SK-N-SH (cell line): Measurements from ENCODE around the gene PRND. TPM values are rescaled to one million over a fixed set of nuclear protein-coding genes. Genes with fewer than 3 reads are reported as not detected.
A peak's percentile ranks its signal among the peaks of the same experiment; 100 is the strongest.

Experiments
- CTCF ChIA-PET: fragments of 300-600, 350-600 bp; formaldehyde crosslinking; extraction: SDS; loops from one replicate; lab custom pipeline; 2021; lab: Yijun Ruan, JAX
- POLR2A ChIA-PET: fragments of 350-600 bp; sonication (Branson Sonifier 250); formaldehyde crosslinking; extraction: SDS; loops from one replicate; lab custom pipeline; 2020; ENCODE audit warnings: antibody characterized with exemption, inconsistent platforms; lab: Yijun Ruan, JAX
- DNase-seq: peaks from one replicate; pipeline ENCODE4 v3.0.0; 2012
- H2AFZ ChIP-seq: fragments of 200-600 bp; sonication (generic); 2 replicates; pipeline ENCODE4 v1.8.1; 2016; ENCODE audit warnings: antibody characterized with exemption, mild to moderate bottlenecking, low read depth
- H3F3A ChIP-seq: fragments of 200-600 bp; sonication (generic); replicated peaks from 2 replicates; pipeline ENCODE3; 2016; ENCODE audit warnings: antibody characterized with exemption, mild to moderate bottlenecking; ENCODE audit not compliant: insufficient read depth
- H3K27ac ChIP-seq, 2 experiments: fragments of 200-500 bp in 1 of 2; fragments of 200-600 bp in 1 of 2; sonication (Bioruptor generic) in 1 of 2; sonication (generic), shearing (Covaris generic) in 1 of 2; 2 replicates each; pipeline versions ENCODE4 v1.5.1 to v1.6.1; 2014 to 2016; ENCODE audit warnings: low read depth in 2 of 2, inconsistent platforms in 1 of 2, low read length in 1 of 2, mild to moderate bottlenecking in 1 of 2, mixed read lengths in 1 of 2
- H3K27me3 ChIP-seq: fragments of 200-600 bp; sonication (generic), shearing (Covaris generic); 2 replicates; pipeline ENCODE4 v1.6.1; 2016; ENCODE audit warnings: mixed run types; ENCODE audit not compliant: insufficient read depth
- H3K36me3 ChIP-seq, 2 experiments: fragments of 200-500 bp in 1 of 2; fragments of 200-600 bp in 1 of 2; sonication (Bioruptor generic) in 1 of 2; sonication (generic) in 1 of 2; replicated peaks in 1 of 2; 2 replicates each; pipeline versions ENCODE3 to v1.5.1; 2014 to 2016; ENCODE audit warnings: low read length in 1 of 2, mild to moderate bottlenecking in 1 of 2; ENCODE audit not compliant: insufficient read depth in 2 of 2, control insufficient read depth in 1 of 2
- H3K4me1 ChIP-seq, 2 experiments: fragments of 200-500 bp in 1 of 2; fragments of 200-600 bp in 1 of 2; sonication (Bioruptor generic) in 1 of 2; sonication (generic), shearing (Covaris generic) in 1 of 2; 2 replicates each; pipeline versions ENCODE4 v1.5.1 to v1.6.1; 2014 to 2016; ENCODE audit warnings: low read depth in 1 of 2, low read length in 1 of 2, mixed run types in 1 of 2; ENCODE audit not compliant: insufficient read depth in 2 of 2, control insufficient read depth in 1 of 2
- H3K4me2 ChIP-seq: fragments of 200-600 bp; sonication (generic), shearing (Covaris generic); 2 replicates; pipeline ENCODE4 v1.6.1; 2017; ENCODE audit warnings: mixed run types
- H3K4me3 ChIP-seq, 2 experiments: fragments of 200-500 bp in 1 of 2; fragments of 200-600 bp in 1 of 2; sonication (Bioruptor generic) in 1 of 2; sonication (generic), shearing (Covaris generic) in 1 of 2; 2 replicates each; pipeline versions ENCODE4 v1.5.1 to v1.8.1; 2014 to 2016; ENCODE audit warnings: low read depth in 2 of 2, inconsistent platforms in 1 of 2, low read length in 1 of 2, mild to moderate bottlenecking in 1 of 2, mixed read lengths in 1 of 2, moderate library complexity in 1 of 2
- H3K79me2 ChIP-seq: fragments of 200-600 bp; sonication (generic); 2 replicates; pipeline ENCODE4 v1.8.1; 2017; ENCODE audit warnings: mild to moderate bottlenecking; ENCODE audit not compliant: insufficient read depth
- H3K9ac ChIP-seq: fragments of 200-600 bp; sonication (generic); 2 replicates; pipeline ENCODE4 v1.6.1; 2017; ENCODE audit warnings: mixed run types
- H3K9me2 ChIP-seq: fragments of 200-600 bp; sonication (generic); 2 replicates; pipeline ENCODE4 v1.6.1; 2017; ENCODE audit warnings: mixed run types
- H3K9me3 ChIP-seq: fragments of 200-600 bp; sonication (generic); 2 replicates; pipeline ENCODE4 v1.6.1; 2017; ENCODE audit warnings: mixed run types, mild to moderate bottlenecking, moderate library complexity
- H4K20me1 ChIP-seq: fragments of 200-600 bp; sonication (generic); 2 replicates; pipeline ENCODE4 v1.6.1; 2017; ENCODE audit warnings: mild to moderate bottlenecking, mixed run types; ENCODE audit not compliant: insufficient read depth
- EZH2phosphoT487 ChIP-seq: fragments of 200-600 bp; sonication (generic); IDR thresholded peaks from 2 replicates; pipeline ENCODE4 v1.6.1; 2017; ENCODE audit warnings: low read depth, mixed run types, mild to moderate bottlenecking, antibody characterized with exemption, moderate library complexity, borderline replicate concordance
- FOSL2 ChIP-seq: IDR thresholded peaks from 2 replicates; pipeline ENCODE4 v1.4.0; 2012; ENCODE audit warnings: low read depth, mild to moderate bottlenecking, moderate library complexity, borderline replicate concordance
- FOXM1 ChIP-seq: IDR thresholded peaks from 2 replicates; pipeline ENCODE4 v1.4.0; 2012; ENCODE audit warnings: low read depth, mild to moderate bottlenecking
- GABPA ChIP-seq: IDR thresholded peaks from 2 replicates; pipeline ENCODE4 v1.4.0; 2012; ENCODE audit warnings: low read depth, mild to moderate bottlenecking
- IRF3 ChIP-seq: fragments of 150-350 bp; IDR thresholded peaks from 2 replicates; pipeline ENCODE4 v1.6.1; 2016; ENCODE audit warnings: mild to moderate bottlenecking, low read depth, low read length
- JUND ChIP-seq: IDR thresholded peaks from 2 replicates; pipeline ENCODE4 v1.4.0; 2012
- MXI1 ChIP-seq: IDR thresholded peaks from 2 replicates; pipeline ENCODE4 v1.6.1; 2012; ENCODE audit warnings: mild to moderate bottlenecking, low read depth, low read length, improper control_type of control experiment
- POLR2AphosphoS5 ChIP-seq: IDR thresholded peaks from 2 replicates; pipeline ENCODE4 v1.6.1; 2012; ENCODE audit warnings: low read depth, low read length
- RAD21 ChIP-seq: IDR thresholded peaks from 2 replicates; pipeline ENCODE4 v1.6.1; 2012; ENCODE audit warnings: mild to moderate bottlenecking, low read length
- RCOR1 ChIP-seq: fragments of 150-350 bp; IDR thresholded peaks from 2 replicates; pipeline ENCODE4 v1.6.1; 2017; ENCODE audit warnings: antibody characterized with exemption, low read length
- RFX5 ChIP-seq: IDR thresholded peaks from 2 replicates; pipeline ENCODE4 v1.6.1; 2012; ENCODE audit warnings: mild to moderate bottlenecking, improper control_type of control experiment, low read length
- RXRA ChIP-seq: IDR thresholded peaks from 2 replicates; pipeline ENCODE4 v1.4.0; 2012; ENCODE audit warnings: low read depth, mild to moderate bottlenecking, borderline replicate concordance
- SIN3A ChIP-seq: IDR thresholded peaks from 2 replicates; pipeline ENCODE4 v1.6.1; 2012; ENCODE audit warnings: low read depth, mild to moderate bottlenecking, low read length, moderate library complexity, borderline replicate concordance
- TAF1 ChIP-seq: IDR thresholded peaks from 2 replicates; pipeline ENCODE4 v1.6.1; 2012; ENCODE audit warnings: low read depth, mild to moderate bottlenecking, low read length, moderate library complexity, borderline replicate concordance
- TCF12 ChIP-seq: IDR thresholded peaks from 2 replicates; pipeline ENCODE4 v1.4.0; 2012
- USF1 ChIP-seq: IDR thresholded peaks from 2 replicates; pipeline ENCODE4 v1.4.0; 2012; ENCODE audit warnings: low read depth, borderline replicate concordance
- YY1 ChIP-seq: IDR thresholded peaks from 2 replicates; pipeline ENCODE4 v1.4.0; 2012; ENCODE audit warnings: low read depth, mild to moderate bottlenecking
- WGBS: methylation state at CpG from one replicate; pipeline ENCODE4 v1.1.6; 2017; ENCODE audit warnings: low lambda C conversion rate; 5-methylcytosine and 5-hydroxymethylcytosine counted together
- polyA plus RNA-seq, 3 experiments: library from polyadenylated mRNA; depleted of rRNA; stranded (reverse); fragments of >200 nt; gene quantifications; 2 replicates each; pipeline ENCODE4 v1.2.3, GENCODE V29; 2012
- TF ChIP-seq, protein P1 (sequence below): IDR thresholded peaks from 2 replicates; pipeline ENCODE4 v1.6.1; 2012; ENCODE audit warnings: mild to moderate bottlenecking, low read depth, low read length, moderate library complexity
- TF ChIP-seq, protein P2 (sequence below): IDR thresholded peaks from 2 replicates; pipeline ENCODE4 v1.4.0; 2012; ENCODE audit warnings: low read depth, borderline replicate concordance
- TF ChIP-seq, protein P3 (sequence below): IDR thresholded peaks from 2 replicates; pipeline ENCODE4; 2012
- TF ChIP-seq, protein P4 (sequence below): fragments of 150-350 bp; IDR thresholded peaks from 2 replicates; pipeline ENCODE4 v1.6.1; 2017; ENCODE audit warnings: antibody characterized with exemption, low read length, low read depth, borderline replicate concordance

Gene PRND
- polyA plus RNA-seq, 1 of the 3 experiments (the other 2 are of a cell fraction): not detected

DNA sequence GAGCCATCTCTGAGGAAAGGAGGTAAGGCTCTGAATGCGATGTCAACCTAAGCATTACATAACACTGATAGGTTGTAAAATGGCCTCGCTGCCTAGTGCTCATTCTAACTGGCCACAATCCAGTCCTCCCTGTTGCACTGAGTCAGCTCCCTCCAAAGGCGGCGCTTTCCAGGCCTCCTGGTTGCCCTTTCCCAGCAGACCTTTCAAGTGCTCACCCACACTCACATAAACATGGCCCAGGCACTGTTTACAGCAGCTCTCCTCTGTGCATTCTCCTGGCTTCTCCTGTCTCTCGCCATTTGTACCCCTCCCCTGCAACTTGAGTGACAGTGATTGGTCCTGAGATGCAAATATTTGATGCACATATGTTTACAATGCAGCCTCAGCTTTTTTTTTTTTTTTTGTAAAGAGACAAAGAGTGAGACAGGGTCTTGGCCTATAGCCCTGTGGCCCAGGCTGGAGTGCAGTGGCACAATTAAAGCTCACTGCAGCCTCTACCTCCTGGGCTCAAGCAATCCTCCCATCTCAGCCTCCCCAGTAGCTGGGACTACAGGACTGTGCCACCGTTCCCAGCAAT is 36.8 kb upstream of the PRND start:
- peaks cover 28% of the 10 kb centered on the region for H4K20me1 ChIP-seq
- peak overlapping the region; percentile 92 for H3K4me2 ChIP-seq
- H3K79me2 ChIP-seq: peaks cover 45% of the 10 kb centered on the region
- no peak for DNase-seq
- H3K36me3 ChIP-seq: peaks cover 3 to 23% of the 10 kb centered on the region in 2 experiments
- peaks cover 4 to 32% of the 10 kb centered on the region in 2 experiments; a peak in 3 of 4 replicates for H3K4me1 ChIP-seq
- H3K9me2 ChIP-seq: no peaks in the 10 kb centered on the region
- POLR2A ChIA-PET: no interaction called here
- no peak overlapping the region for H3K4me3 ChIP-seq
- H3K9ac ChIP-seq: no peak overlapping the region
- WGBS: 84% methylated on average over 5 of the region's 6 CpGs
- H3K9me3 ChIP-seq: no peaks in the 10 kb centered on the region
- peaks cover 23% of the 10 kb centered on the region for H3F3A ChIP-seq
- no peaks in the 10 kb centered on the region for H3K27me3 ChIP-seq
- peak overlapping the region; percentile 62 for H2AFZ ChIP-seq
- CTCF ChIA-PET: interaction anchor here (0.6 kb wide), 1 partner anchor 82 kb away, joined by 4 read pairs; no protein-coding TSS in a partner anchor
- H3K27ac ChIP-seq: peak overlapping the region in 1 of 2 experiments; percentile 86; a peak in 1 of 4 replicates
- no peak for TF ChIP-seq IRF3
- TF ChIP-seq TCF12: peak; percentile 18; the same call in 1 of the 2 replicates
- TF ChIP-seq, protein P1, sequence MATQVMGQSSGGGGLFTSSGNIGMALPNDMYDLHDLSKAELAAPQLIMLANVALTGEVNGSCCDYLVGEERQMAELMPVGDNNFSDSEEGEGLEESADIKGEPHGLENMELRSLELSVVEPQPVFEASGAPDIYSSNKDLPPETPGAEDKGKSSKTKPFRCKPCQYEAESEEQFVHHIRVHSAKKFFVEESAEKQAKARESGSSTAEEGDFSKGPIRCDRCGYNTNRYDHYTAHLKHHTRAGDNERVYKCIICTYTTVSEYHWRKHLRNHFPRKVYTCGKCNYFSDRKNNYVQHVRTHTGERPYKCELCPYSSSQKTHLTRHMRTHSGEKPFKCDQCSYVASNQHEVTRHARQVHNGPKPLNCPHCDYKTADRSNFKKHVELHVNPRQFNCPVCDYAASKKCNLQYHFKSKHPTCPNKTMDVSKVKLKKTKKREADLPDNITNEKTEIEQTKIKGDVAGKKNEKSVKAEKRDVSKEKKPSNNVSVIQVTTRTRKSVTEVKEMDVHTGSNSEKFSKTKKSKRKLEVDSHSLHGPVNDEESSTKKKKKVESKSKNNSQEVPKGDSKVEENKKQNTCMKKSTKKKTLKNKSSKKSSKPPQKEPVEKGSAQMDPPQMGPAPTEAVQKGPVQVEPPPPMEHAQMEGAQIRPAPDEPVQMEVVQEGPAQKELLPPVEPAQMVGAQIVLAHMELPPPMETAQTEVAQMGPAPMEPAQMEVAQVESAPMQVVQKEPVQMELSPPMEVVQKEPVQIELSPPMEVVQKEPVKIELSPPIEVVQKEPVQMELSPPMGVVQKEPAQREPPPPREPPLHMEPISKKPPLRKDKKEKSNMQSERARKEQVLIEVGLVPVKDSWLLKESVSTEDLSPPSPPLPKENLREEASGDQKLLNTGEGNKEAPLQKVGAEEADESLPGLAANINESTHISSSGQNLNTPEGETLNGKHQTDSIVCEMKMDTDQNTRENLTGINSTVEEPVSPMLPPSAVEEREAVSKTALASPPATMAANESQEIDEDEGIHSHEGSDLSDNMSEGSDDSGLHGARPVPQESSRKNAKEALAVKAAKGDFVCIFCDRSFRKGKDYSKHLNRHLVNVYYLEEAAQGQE: no peak
- no peak for TF ChIP-seq GABPA
- no peak for TF ChIP-seq SIN3A
- peak; percentile 26; the same call in 1 of the 2 replicates for TF ChIP-seq FOSL2
- TF ChIP-seq, protein P2, sequence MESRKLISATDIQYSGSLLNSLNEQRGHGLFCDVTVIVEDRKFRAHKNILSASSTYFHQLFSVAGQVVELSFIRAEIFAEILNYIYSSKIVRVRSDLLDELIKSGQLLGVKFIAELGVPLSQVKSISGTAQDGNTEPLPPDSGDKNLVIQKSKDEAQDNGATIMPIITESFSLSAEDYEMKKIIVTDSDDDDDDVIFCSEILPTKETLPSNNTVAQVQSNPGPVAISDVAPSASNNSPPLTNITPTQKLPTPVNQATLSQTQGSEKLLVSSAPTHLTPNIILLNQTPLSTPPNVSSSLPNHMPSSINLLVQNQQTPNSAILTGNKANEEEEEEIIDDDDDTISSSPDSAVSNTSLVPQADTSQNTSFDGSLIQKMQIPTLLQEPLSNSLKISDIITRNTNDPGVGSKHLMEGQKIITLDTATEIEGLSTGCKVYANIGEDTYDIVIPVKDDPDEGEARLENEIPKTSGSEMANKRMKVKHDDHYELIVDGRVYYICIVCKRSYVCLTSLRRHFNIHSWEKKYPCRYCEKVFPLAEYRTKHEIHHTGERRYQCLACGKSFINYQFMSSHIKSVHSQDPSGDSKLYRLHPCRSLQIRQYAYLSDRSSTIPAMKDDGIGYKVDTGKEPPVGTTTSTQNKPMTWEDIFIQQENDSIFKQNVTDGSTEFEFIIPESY: no peak
- TF ChIP-seq FOXM1: no peak
- no peak for TF ChIP-seq EZH2phosphoT487
- TF ChIP-seq, protein P3, sequence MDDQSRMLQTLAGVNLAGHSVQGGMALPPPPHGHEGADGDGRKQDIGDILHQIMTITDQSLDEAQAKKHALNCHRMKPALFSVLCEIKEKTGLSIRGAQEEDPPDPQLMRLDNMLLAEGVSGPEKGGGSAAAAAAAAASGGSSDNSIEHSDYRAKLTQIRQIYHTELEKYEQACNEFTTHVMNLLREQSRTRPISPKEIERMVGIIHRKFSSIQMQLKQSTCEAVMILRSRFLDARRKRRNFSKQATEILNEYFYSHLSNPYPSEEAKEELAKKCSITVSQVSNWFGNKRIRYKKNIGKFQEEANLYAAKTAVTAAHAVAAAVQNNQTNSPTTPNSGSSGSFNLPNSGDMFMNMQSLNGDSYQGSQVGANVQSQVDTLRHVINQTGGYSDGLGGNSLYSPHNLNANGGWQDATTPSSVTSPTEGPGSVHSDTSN: peak; percentile 20; the same call in 1 of the 2 replicates
- 0 out of 2 replicates have a peak, but pooled peaks have one; percentile 12 for TF ChIP-seq JUND
- TF ChIP-seq, protein P4, sequence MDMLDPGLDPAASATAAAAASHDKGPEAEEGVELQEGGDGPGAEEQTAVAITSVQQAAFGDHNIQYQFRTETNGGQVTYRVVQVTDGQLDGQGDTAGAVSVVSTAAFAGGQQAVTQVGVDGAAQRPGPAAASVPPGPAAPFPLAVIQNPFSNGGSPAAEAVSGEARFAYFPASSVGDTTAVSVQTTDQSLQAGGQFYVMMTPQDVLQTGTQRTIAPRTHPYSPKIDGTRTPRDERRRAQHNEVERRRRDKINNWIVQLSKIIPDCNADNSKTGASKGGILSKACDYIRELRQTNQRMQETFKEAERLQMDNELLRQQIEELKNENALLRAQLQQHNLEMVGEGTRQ: no peak
- TF ChIP-seq MXI1: no peak
- TF ChIP-seq USF1: no peak
- TF ChIP-seq YY1: peak; percentile 42; the same call in 1 of the 2 replicates
- TF ChIP-seq RFX5: no peak
- no peak for TF ChIP-seq POLR2AphosphoS5
- no peak for TF ChIP-seq RAD21
- no peak for TF ChIP-seq TAF1
- no peak for TF ChIP-seq RCOR1
- peak; percentile 4; the same call in 1 of the 2 replicates for TF ChIP-seq RXRA
